HG03354 (cell line): ENCODE measurements around the gene DNAH7.
"Not testable (repeated sequence)": the region's sequence is repeated elsewhere in the genome, so short reads cannot be mapped to it uniquely, and the experiment has no call there.

Experiments
- ATAC-seq: cut with Tn5 transposase; IDR thresholded peaks from one replicate; pipeline ENCODE4 v1.9.1; 2021; ENCODE audit warnings: mild to moderate bottlenecking; ENCODE audit not compliant: unreplicated experiment, poor library complexity, severe bottlenecking

DNAH7 gene

GRCh38 chr2:195695002-195695631, 373.5 kb downstream of the DNAH7 start:
- ATAC-seq: no peak

- no peak for ATAC-seq
Measured at GRCh38 chr2:195694553-195694952, 374.1 kb downstream of the DNAH7 start.

- not testable (repeated sequence) for ATAC-seq
Measured at GRCh38 chr2:195692531-195692930, 376.1 kb downstream of the DNAH7 start.
